ENCODE data around the gene ST6GAL2.

The ST6GAL2 gene

DNA sequence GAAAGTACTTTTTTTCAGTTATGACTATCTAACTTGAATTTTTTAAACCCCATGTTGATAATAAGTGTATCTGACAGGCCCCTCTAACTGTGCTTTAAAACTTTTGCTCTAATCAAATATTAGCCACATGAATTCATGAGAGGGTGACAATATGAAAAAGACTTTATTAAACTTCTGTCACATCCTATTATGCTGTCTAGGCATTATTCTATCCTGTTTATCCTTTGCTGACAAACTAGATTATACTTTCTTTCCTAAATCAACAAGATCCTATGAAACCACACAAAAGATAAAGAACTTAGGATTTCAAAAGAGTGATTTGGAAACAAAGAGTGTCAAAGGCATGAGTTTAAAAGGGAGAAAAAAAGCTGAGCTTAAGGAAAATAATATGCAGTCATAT, 57.8 kb downstream of the ST6GAL2 start:
- FAIRE-seq (no peak), DNase-seq (ENCODE audit: insufficient read length, low spot score) (no peak)
- no peak for TF ChIP-seq POLR2A (IDR thresholded peaks at IDR 0.05; ENCODE audit: low read depth, low read length)

DNA sequence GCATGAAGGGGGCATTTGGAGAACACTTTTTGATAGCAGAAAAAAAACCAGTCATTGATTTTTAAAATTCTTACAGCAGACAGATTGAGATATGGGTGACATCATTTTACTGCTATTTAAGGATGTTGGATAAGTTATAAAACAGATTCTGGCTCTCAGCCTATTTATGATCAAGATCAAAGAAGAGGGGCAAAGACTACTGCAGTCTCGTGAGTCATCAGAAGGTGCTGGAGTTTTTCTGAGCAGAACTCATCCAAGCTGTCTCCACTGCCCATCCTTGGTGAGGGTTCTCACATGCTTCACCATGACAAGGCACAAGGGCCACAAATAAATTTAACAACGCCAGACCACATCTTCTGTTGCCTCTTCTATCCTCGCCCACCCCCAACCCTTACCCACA, 58.8 kb downstream of the ST6GAL2 start:
- no peak for DNase-seq (ENCODE audit: insufficient read length, low spot score)
- TF ChIP-seq POLR2A (IDR thresholded peaks at IDR 0.05; ENCODE audit: low read depth, low read length) = no peak
- FAIRE-seq = no peak

DNA sequence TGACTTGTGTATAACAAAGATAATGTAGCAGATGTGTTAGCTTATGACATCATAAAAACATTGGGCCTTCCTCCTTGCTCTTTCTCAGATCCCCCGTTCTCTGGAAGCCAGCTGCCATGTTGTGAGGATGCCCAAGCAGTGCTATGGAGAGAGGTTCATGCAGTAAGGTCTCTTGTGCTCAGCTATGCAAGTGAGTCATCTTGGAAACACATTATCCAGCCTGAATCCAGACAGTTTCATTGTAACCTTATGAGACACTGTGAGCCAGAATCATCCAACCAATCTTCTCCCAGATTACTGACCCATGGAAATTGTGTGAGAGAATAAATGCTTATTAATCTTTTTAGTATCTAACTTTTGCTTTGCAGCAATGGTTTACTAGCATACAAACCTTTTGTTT, 60.8 kb downstream of the ST6GAL2 start:
- FAIRE-seq (no peak), DNase-seq (ENCODE audit: insufficient read length, low spot score) (no peak)
- TF ChIP-seq POLR2A (IDR thresholded peaks at IDR 0.05; ENCODE audit: low read depth, low read length) = no peak

DNA sequence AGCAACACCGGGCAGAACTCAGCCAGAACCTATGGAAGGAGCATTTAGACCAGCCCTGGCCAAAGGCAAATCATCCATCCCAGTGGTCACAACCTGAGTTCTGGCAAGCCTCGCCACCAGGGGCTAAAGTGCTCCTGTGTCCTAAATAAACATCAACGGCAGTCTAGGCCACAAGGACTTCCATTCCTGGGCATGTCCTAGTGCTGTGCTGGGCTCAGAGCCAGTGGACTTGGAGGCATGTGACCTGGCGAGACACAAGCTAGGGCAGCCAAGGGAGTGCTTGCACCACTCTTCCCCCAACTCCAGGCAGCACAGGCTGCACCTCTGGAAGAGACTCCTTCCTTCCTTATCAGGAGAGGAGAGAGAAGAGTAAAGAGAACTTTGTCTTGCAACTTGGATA, 69.0 kb downstream of the ST6GAL2 start:
- DNase-seq (ENCODE audit: insufficient read length, low spot score) (no peak), FAIRE-seq (no peak)
- TF ChIP-seq POLR2A (IDR thresholded peaks at IDR 0.05; ENCODE audit: low read depth, low read length) = no peak

DNA sequence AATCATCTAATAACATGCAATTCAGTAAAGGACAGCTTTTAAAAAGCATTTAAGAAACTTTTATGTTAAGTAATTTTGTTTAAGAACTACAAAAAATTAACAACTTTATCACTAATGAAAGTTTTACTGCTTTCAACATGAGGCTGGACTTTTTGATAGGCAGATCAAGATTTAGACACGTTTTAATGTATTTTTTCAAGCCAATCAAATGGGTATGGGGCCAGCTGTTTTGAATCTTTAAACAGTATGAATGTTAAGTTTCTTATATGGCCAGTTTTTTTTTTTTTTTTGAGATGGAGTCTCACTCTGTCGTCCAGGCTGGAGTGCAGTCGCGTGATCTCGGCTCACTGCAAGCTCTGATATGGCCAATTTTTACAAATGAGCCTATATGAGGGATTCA, 73.1 kb downstream of the ST6GAL2 start:
- DNase-seq (ENCODE audit: insufficient read length, low spot score) (no peak), FAIRE-seq (no peak)
- no peak for TF ChIP-seq POLR2A (IDR thresholded peaks at IDR 0.05; ENCODE audit: low read depth, low read length)

DNA sequence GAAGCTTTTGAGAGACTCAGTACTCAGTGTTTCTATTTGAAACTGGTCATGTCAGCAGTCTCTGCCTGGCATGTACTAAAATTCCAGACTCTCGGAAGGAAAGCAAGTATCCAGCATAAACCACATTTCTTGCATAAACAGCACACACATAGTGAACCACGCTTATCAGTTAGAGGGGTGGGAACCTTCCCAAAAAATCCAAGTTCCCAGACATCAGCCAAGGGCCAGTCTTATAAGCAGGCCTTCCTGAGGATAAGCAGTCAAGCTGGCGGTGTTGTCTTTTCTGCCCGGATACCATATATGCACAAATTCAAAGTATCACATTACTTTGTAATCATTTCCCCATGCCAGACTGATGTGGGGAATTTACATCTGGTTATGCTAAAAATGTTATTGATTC, 73.6 kb downstream of the ST6GAL2 start:
- FAIRE-seq = no peak
- TF ChIP-seq POLR2A (IDR thresholded peaks at IDR 0.05; ENCODE audit: low read depth, low read length) = no peak
- no peak for DNase-seq (ENCODE audit: insufficient read length, low spot score)

DNA sequence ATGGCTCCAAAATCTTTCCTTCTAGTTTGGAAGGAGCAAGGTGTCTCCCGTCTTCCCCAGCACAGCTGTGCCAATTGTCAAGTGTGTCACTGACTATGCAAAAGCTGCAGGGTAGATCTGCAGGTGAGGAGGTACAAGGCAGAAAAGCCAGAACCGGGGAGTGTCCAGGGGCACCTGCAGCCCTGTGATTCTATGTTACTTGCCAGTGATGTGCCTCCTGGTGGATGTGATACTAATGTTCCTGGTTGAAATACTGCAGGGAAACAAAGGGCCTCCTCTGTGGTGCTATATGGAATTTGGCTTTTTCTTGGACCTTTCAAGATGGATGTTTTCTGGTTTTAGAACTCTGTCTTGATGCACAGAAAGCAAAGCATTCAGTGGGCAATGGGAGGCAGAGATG, 80.3 kb downstream of the ST6GAL2 start:
- FAIRE-seq = no peak
- no peak for DNase-seq (ENCODE audit: insufficient read length, low spot score)
- no peak for TF ChIP-seq POLR2A (IDR thresholded peaks at IDR 0.05; ENCODE audit: low read depth, low read length)

DNA sequence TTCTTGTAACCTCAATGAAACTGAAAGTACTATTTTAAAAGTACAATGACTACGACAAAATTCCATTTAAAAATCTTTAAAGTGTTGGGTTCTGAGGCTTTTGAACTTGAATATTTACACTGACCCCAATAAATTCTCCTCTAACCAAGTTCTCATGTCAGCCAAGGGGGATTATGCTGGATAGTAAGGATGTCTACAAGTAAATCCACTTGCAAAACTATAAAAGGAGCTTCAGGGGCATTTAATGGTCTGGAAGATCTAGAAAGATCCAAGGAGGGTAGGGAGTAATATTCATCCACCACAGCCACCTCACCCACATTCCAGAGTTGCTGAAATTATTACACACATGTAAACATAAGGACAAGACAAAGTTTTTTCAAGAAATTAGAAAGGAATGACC, 81.8 kb downstream of the ST6GAL2 start:
- DNase-seq (ENCODE audit: insufficient read length, low spot score) (no peak), FAIRE-seq (no peak)
- TF ChIP-seq POLR2A (IDR thresholded peaks at IDR 0.05; ENCODE audit: low read depth, low read length) = no peak

DNA sequence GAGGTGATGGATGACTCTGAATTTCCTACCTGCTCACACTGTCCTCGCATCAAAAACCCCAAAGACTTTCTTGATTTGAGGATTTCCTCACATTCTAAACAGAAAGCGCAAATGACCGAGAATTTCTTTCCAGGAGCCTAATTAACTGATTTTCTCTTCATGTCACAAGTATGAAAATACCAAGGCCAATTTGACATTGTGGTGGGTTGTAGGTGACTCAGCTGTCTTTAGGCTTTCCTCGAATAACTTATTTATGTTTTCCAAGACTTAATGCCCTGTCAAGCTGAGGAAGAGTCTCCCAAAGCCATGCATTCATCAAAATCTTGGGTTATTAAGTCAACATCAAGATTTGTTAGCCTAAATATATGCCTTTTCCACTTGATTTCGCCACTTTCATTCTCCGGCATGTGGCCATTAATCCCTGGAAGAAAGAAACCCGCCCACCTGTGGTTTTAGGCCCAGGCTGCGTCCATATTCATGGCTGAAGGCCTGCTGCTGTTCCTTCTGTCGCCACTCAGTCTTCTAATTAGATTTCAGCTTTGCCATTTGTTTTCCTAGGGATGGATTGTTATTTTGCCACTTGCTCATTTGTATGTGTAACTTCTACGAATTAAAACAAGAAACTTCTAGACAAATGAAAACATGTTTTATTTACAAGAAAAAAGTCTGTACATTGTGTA, 84.9 kb downstream of the ST6GAL2 start:
- FAIRE-seq (no peak), DNase-seq (ENCODE audit: insufficient read length, low spot score) (no peak)
- no peak for TF ChIP-seq POLR2A (IDR thresholded peaks at IDR 0.05; ENCODE audit: low read depth, low read length)

DNA sequence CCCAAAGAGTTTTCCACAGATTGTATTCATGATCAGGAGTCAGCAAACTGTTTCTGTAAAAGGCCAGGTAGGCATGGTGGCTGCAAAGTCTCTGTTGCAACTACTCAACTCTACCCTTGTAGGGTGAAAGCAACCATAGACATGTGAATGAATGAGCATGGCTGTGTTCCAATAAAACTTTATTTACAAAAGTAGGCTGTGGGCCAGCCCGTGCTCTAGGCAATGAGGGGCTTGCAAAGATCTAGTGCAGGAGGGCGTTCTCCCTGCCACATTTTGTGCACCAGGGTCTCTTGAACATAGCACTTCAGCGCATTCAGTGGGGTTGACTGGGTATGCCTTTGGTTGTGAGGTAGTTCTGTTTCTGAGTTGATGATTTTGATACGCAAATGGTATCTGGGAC, 85.8 kb downstream of the ST6GAL2 start:
- DNase-seq (ENCODE audit: insufficient read length, low spot score) (no peak), FAIRE-seq (no peak)
- no peak for TF ChIP-seq POLR2A (IDR thresholded peaks at IDR 0.05; ENCODE audit: low read depth, low read length)

DNA sequence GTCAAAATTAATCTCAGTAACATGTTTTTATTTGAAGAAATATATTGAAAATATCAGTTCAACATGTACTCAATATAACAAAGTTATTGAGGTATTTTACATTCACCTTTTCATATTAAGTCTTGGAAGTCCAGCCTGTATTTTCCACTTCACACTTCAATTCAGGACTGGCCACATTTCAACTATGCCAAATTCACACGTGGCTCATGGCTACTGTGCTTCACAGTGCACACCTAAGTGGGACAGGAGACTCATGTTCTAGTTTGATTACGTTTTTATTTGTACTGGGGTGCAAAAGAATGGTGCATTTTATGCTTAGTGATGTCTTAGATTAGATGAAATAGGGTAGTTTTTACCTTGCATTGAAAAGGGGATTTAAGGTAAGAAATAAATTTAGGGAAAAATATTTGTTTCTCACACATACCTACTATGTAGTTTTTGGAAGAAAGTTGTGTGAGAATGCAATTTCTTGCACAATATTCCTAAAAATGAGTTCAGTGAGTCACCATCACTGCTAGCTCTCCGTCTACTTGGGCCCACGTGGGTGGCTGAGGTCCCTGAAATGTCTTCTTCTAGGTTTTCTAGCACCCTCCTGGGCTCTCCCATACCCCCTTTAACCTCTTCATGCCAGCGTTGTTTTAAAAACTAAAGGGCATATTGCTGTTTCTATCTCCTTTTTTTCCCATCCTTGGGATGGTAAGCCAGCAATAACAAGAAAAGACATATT, 87.0 kb downstream of the ST6GAL2 start:
- FAIRE-seq (no peak), DNase-seq (ENCODE audit: insufficient read length, low spot score) (no peak)
- TF ChIP-seq POLR2A (IDR thresholded peaks at IDR 0.05; ENCODE audit: low read depth, low read length) = no peak

DNA sequence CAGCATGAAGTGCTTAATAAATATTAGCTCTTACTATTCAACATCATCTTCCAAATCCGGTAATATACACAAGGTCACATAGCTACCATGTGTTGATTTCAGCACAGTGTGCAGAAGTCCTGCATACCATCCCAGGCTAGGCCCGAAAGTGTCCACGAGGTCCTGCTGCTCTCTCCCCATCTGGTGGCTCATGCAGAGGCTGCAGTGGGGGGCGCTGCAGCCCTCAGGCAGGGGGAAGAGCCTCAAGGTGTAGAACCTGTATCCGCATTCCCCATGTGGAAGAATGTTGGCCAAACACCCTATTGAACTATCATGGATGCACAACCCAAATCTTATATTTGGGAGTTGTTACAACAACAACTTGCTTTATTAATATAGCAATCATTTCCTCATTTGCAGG, 88.5 kb downstream of the ST6GAL2 start:
- TF ChIP-seq POLR2A (IDR thresholded peaks at IDR 0.05; ENCODE audit: low read depth, low read length) = no peak
- DNase-seq (ENCODE audit: insufficient read length, low spot score) = no peak
- FAIRE-seq = no peak

DNA sequence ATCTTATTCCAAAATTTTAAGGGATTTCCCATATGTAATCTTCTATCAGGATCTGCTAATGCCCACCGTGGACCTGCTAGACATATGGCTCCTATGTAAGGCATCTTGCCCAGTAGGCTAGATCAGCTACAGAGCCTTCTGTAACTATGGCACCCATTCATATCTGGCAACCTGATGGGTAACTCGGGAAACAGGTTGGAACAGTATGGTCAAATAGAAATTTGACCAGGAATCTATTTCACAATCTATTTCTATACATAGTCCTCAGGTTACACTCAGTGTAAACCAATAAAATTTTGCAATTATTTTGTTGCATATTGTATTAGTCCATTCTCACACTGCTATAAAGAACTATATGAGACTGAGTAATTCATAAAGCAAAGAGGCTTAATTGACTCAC, 93.3 kb downstream of the ST6GAL2 start:
- no peak for DNase-seq (ENCODE audit: insufficient read length, low spot score)
- no peak for TF ChIP-seq POLR2A (IDR thresholded peaks at IDR 0.05; ENCODE audit: low read depth, low read length)
- FAIRE-seq = no peak

DNA sequence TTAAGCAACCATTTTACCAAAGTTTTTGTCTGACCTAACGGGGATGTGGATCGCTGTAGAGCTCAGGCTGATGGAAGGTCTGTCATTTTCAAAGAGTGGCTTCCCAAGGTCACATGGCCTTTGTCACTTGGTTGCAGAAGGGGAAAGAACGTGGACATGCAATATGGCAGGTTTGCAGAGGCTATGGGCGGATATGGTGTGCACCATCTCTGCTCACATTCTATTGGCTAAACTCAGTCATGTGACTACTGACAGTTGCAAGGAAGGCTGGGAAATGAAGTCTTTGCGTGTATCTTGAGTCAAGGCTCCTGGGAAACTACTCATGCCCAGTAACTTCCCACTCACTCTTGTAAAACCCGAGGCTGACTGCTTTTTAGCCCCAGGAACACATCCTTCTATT, 96.8 kb downstream of the ST6GAL2 start:
- DNase-seq (ENCODE audit: insufficient read length, low spot score) = no peak
- TF ChIP-seq POLR2A (IDR thresholded peaks at IDR 0.05; ENCODE audit: low read depth, low read length) = no peak
- FAIRE-seq = no peak

DNA sequence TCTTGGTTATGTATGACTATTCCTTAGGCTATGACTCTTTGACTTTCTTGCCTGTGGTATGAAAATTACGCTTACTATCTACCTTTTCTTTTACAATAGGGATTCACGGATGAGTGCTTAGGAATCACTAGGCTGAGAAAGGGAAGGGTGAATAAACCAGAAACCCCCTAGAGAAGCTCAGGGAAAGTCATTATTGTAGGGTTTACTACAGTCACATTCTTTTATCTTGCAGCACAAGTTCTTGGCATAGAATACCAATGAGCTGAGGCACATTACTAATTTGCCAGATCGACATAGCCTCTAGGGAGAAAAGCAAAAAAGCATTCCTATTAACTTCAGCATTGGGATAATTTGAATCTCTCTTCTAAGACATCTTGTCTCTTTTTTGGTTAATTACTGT, 103.3 kb downstream of the ST6GAL2 start:
- FAIRE-seq = no peak
- TF ChIP-seq POLR2A (IDR thresholded peaks at IDR 0.05; ENCODE audit: low read depth, low read length) = no peak

More for the DNA sequence above, 103.3 kb downstream of the ST6GAL2 start:
- DNase-seq (ENCODE audit: insufficient read length, low spot score) = no peak
